Mesendoderm (in vitro differentiated cells): ENCODE data around the gene KRT82.
A peak's percentile ranks its signal among the peaks of the same experiment; 100 is the strongest.

Source experiments
- DNase-seq: peaks from one replicate; pipeline ENCODE4 v3.0.0; 2013
- H2AK5ac ChIP-seq: 2 replicates; pipeline ENCODE4 v1.6.1; 2013; ENCODE audit warnings: low read length, inconsistent platforms
- H2BK120ac ChIP-seq: 2 replicates; pipeline ENCODE4 v1.6.1; 2013; ENCODE audit warnings: low read depth, mild to moderate bottlenecking, low read length, moderate library complexity, mixed read lengths
- H2BK15ac ChIP-seq: replicated peaks from 2 replicates; pipeline ENCODE4 v1.6.1; 2013; ENCODE audit warnings: low read depth, mild to moderate bottlenecking, moderate library complexity
- H2BK5ac ChIP-seq: 2 replicates; pipeline ENCODE4 v1.6.1; 2013; ENCODE audit warnings: low read length, inconsistent platforms
- H3K18ac ChIP-seq: 2 replicates; pipeline ENCODE4 v1.6.1; 2013; ENCODE audit warnings: mild to moderate bottlenecking, low read length, mixed read lengths
- H3K23ac ChIP-seq: one replicate; pipeline ENCODE4 v1.6.1; 2013; ENCODE audit warnings: low read length
- H3K27ac ChIP-seq: 2 replicates; pipeline ENCODE4 v1.5.1; 2013; ENCODE audit warnings: low read depth, mild to moderate bottlenecking, inconsistent platforms, low read length, moderate library complexity
- H3K27me3 ChIP-seq: 2 replicates; pipeline ENCODE4 v1.6.1; 2013; ENCODE audit warnings: low read length, control low read depth, mild to moderate bottlenecking, inconsistent platforms; ENCODE audit not compliant: insufficient read depth, poor library complexity
- H3K36me3 ChIP-seq: 2 replicates; pipeline ENCODE4 v1.6.1; 2013; ENCODE audit warnings: low read length, inconsistent platforms; ENCODE audit not compliant: control insufficient read depth, insufficient read depth
- H3K4ac ChIP-seq: one replicate; pipeline ENCODE4 v1.6.1; 2013; ENCODE audit warnings: low read depth, mild to moderate bottlenecking, low read length, moderate library complexity
- H3K4me1 ChIP-seq: 2 replicates; pipeline ENCODE4 v1.6.1; 2013; ENCODE audit warnings: low read depth, low read length, inconsistent platforms; ENCODE audit not compliant: control insufficient read depth
- H3K4me2 ChIP-seq: 2 replicates; pipeline ENCODE4 v1.6.1; 2013; ENCODE audit warnings: low read length
- H3K4me3 ChIP-seq: 2 replicates; pipeline ENCODE4 v1.5.1; 2013; ENCODE audit warnings: mild to moderate bottlenecking, low read length
- H3K56ac ChIP-seq: one replicate; pipeline ENCODE4 v1.6.1; 2013; ENCODE audit warnings: low read length
- H3K79me1 ChIP-seq: 2 replicates; pipeline ENCODE4 v1.6.1; 2013; ENCODE audit warnings: low read length, inconsistent platforms
- H3K79me2 ChIP-seq: 2 replicates; pipeline ENCODE4 v1.6.1; 2013; ENCODE audit warnings: mild to moderate bottlenecking, low read length; ENCODE audit not compliant: control insufficient read depth, insufficient read depth
- H3K9ac ChIP-seq: 2 replicates; pipeline ENCODE4 v1.6.1; 2013; ENCODE audit warnings: low read length, inconsistent platforms
- H4K5ac ChIP-seq: one replicate; pipeline ENCODE4 v1.6.1; 2013; ENCODE audit warnings: low read length
- H4K8ac ChIP-seq: one replicate; pipeline ENCODE4 v1.6.1; 2013; ENCODE audit warnings: low read depth, mild to moderate bottlenecking, control low read depth, low read length, moderate library complexity
- WGBS: extraction: QIAGEN DNeasy Blood & Tissue Kit; methylation state at CpG from one replicate; pipeline ENCODE4 v1.1.7; 2013; ENCODE audit warnings: low lambda C conversion rate, missing lambda C conversion rate; ENCODE audit not compliant: insufficient coverage; ENCODE audit errors: extremely low coverage; 5-methylcytosine and 5-hydroxymethylcytosine counted together

KRT82 gene

GRCh38 chr12:52442600-52443061, 36.5 kb upstream of the KRT82 start:
- Histone ChIP-seq H2BK15ac (no peak overlapping the region), H3K79me2 (no peaks in the 10 kb centered on the region), H3K4ac (no peak overlapping the region), H3K4me1 (peaks cover 4% of the 10 kb centered on the region), H3K4me2 (no peak overlapping the region), H3K27me3 (no peaks in the 10 kb centered on the region), H2BK120ac (no peak overlapping the region), H3K4me3 (no peak overlapping the region), H2BK5ac (no peak overlapping the region), H3K18ac (no peak overlapping the region), H3K36me3 (no peaks in the 10 kb centered on the region), H2AK5ac (no peak overlapping the region), H3K23ac (no peak overlapping the region), H4K8ac (no peak overlapping the region), H3K79me1 (no peaks in the 10 kb centered on the region), H3K9ac (no peak overlapping the region), H3K56ac (peak overlapping the region; percentile 49), H3K27ac (no peak overlapping the region), H4K5ac (no peak overlapping the region)
- peak; percentile 87 for DNase-seq
- no CpG with 5 or more reads among the region's 6 CpGs for WGBS

GRCh38 chr12:52441320-52441911, 35.3 kb upstream of the KRT82 start:
- no peak overlapping the region for H3K18ac ChIP-seq

DNA sequence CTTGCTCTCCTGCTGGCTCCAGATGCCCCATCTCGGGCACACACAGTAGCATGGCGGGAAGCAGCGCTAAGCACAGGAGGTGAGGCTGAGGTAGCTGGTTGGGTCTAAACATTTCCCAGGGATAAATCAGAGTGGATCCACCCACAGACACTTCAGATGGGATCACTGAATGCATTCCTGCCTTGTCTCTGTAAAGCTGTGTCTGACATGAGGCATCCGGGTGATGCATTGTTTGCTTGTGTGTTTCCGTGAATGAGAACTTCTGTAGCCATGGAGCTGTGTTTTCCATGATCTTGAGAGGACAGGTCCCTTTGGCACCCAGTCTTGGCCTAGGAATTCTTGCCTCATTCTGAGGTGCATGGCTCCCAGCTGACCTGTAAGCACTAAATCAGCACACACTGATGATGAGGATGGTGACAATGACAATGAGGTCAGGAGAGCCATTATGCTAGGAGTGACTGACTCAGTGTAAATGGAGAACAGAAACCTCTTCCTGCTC, 34.7 kb upstream of the KRT82 start:
- WGBS = no CpG with 5 or more reads among the region's 5 CpGs
- Histone ChIP-seq H3K27me3 (no peaks in the 10 kb centered on the region), H3K27ac (no peak overlapping the region), H3K4ac (no peak overlapping the region), H3K4me3 (no peak overlapping the region), H3K36me3 (no peaks in the 10 kb centered on the region), H3K56ac (no peak overlapping the region), H3K79me1 (no peaks in the 10 kb centered on the region), H2BK120ac (no peak overlapping the region), H3K9ac (no peak overlapping the region), H3K4me2 (no peak overlapping the region), H4K8ac (no peak overlapping the region), H3K23ac (no peak overlapping the region), H2AK5ac (no peak overlapping the region), H2BK15ac (no peak overlapping the region), H3K79me2 (no peaks in the 10 kb centered on the region), H4K5ac (no peak overlapping the region), H2BK5ac (no peak overlapping the region), H3K4me1 (peaks cover 4% of the 10 kb centered on the region), H3K18ac (no peak overlapping the region)
- no peak for DNase-seq

More at GRCh38 chr12:52441320-52441911, 35.3 kb upstream of the KRT82 start:
- H3K9ac ChIP-seq = no peak overlapping the region
- no peak overlapping the region for H3K4me2 ChIP-seq
- no peak overlapping the region for H2BK15ac ChIP-seq
- no CpG with 5 or more reads among the region's 9 CpGs for WGBS
- H3K79me1 ChIP-seq = no peaks in the 10 kb centered on the region
- H3K23ac ChIP-seq = no peak overlapping the region
- H3K27me3 ChIP-seq = no peaks in the 10 kb centered on the region
- H4K5ac ChIP-seq = no peak overlapping the region
- peaks cover 4% of the 10 kb centered on the region for H3K4me1 ChIP-seq
- no peak overlapping the region for H3K4ac ChIP-seq
- no peak overlapping the region for H2BK120ac ChIP-seq
- no peak overlapping the region for H3K56ac ChIP-seq
- H2AK5ac ChIP-seq = no peak overlapping the region
- no peak overlapping the region for H3K4me3 ChIP-seq
- H3K79me2 ChIP-seq = no peaks in the 10 kb centered on the region
- no peak overlapping the region for H4K8ac ChIP-seq
- H3K36me3 ChIP-seq = no peaks in the 10 kb centered on the region
- DNase-seq = no peak
- no peak overlapping the region for H2BK5ac ChIP-seq
- H3K27ac ChIP-seq = no peak overlapping the region

DNA sequence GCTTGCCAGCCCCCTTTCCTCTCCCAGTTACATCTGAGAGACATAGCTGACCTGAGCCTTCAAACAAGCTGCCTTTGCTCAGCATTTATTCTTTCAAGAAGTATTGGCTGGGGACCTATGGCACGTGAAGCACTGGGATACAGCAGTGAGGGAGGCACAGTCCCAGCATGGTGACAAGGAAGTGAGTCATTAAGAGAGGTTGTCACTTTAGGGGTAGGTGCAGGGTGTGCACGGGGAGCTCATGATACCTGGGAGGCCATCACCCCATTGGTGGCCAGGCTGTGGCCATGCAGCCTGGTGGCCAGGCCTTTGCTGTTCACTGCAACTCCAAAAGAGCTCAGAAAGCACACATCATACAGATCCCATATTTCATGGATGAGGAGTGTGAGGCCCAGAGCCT, 33.7 kb upstream of the KRT82 start:
- Histone ChIP-seq H2BK15ac (no peak overlapping the region), H3K79me2 (no peaks in the 10 kb centered on the region), H3K4me3 (no peak overlapping the region), H2BK120ac (no peak overlapping the region), H3K4ac (no peak overlapping the region), H3K4me2 (no peak overlapping the region), H2BK5ac (no peak overlapping the region), H3K18ac (no peak overlapping the region), H3K36me3 (no peaks in the 10 kb centered on the region), H3K9ac (no peak overlapping the region), H3K56ac (no peak overlapping the region), H4K5ac (no peak overlapping the region), H3K79me1 (no peaks in the 10 kb centered on the region), H3K4me1 (peaks cover 4% of the 10 kb centered on the region), H2AK5ac (no peak overlapping the region), H4K8ac (no peak overlapping the region), H3K27ac (no peak overlapping the region), H3K23ac (no peak overlapping the region), H3K27me3 (no peaks in the 10 kb centered on the region)
- WGBS = no CpG with 5 or more reads among the region's 2 CpGs
- no peak for DNase-seq

- no peaks in the 10 kb centered on the region for H3K79me1 ChIP-seq
- no peak overlapping the region for H4K8ac ChIP-seq
Measured at GRCh38 chr12:52439420-52439819, 33.3 kb upstream of the KRT82 start.

More at GRCh38 chr12:52439420-52439819, 33.3 kb upstream of the KRT82 start:
- no peak overlapping the region for H2BK5ac ChIP-seq
- DNase-seq = no peak
- no peak overlapping the region for H2AK5ac ChIP-seq
- H3K4ac ChIP-seq = no peak overlapping the region
- no peaks in the 10 kb centered on the region for H3K27me3 ChIP-seq
- no peak overlapping the region for H3K27ac ChIP-seq
- H3K56ac ChIP-seq = no peak overlapping the region
- no peak overlapping the region for H2BK15ac ChIP-seq
- no CpG with 5 or more reads among the region's 8 CpGs for WGBS
- no peak overlapping the region for H3K23ac ChIP-seq
- H3K18ac ChIP-seq = no peak overlapping the region
- no peak overlapping the region for H2BK120ac ChIP-seq
- no peaks in the 10 kb centered on the region for H3K36me3 ChIP-seq
- H4K5ac ChIP-seq = no peak overlapping the region
- no peak overlapping the region for H3K4me3 ChIP-seq
- H3K9ac ChIP-seq = no peak overlapping the region
- no peaks in the 10 kb centered on the region for H3K79me2 ChIP-seq
- H3K4me2 ChIP-seq = no peak overlapping the region
- peaks cover 4% of the 10 kb centered on the region for H3K4me1 ChIP-seq
